ENCODE results near the gene KCNA5. TPM values are rescaled to one million over a fixed set of nuclear protein-coding genes. Genes with fewer than 3 reads are reported as not detected.

Gene KCNA5
- total and polyA plus RNA-seq, 9 of the 15 experiments (the other 6 are each of a cell fraction or from before 2014, with no cell fraction given): not detected

DNA sequence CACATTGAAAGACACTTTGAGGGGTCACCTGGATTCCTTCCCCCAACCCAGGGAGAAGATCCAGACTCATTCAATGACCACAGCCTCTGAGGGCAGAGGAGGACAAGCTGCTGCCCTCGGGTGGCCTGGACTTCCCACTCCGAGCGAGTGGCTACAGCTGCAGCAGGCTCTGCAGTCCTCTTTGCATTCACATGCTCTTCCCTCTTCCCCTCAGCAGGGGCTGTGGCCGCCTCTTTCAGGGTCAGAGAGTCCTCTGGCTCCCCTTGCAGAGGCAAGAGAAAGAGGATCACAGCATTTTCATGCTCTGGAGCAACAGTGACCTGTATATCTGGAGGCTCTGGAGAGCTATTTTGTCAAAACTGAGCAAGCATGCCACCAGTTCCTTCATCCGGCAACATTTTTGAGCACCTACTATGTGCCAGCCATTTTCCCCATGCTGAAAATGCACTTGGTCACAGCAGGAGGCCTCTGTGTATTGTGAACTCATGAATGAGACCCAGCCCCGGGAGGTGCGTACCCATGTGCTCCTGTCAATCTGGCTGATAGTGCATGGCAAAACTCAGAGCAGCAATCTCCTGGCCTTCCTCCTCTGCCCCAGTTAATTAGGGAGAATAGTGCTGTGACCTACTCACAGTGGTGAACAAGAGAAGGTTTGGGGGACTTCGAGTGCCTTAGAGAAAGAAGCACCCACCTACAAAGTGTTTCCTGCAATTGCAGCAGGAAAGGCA, 42.9 kb upstream of the KCNA5 start (continued):
- no peak for TF ChIP-seq TSC22D4 (tag; IDR thresholded peaks at IDR 0.05)
- no peak for TF ChIP-seq CREB1 (IDR thresholded peaks at IDR 0.05)
- TF ChIP-seq CREB1 (CRISPR knock-in tag; IDR thresholded peaks at IDR 0.05): no peak
- no peak for TF ChIP-seq TBL1XR1 (IDR thresholded peaks at IDR 0.05; ENCODE audit: low read length in 2 of 2)
- TF ChIP-seq HMBOX1 (IDR thresholded peaks at IDR 0.05): no peak
- no peak for TF ChIP-seq ZNF23 (CRISPR knock-in tag; IDR thresholded peaks at IDR 0.05)
- TF ChIP-seq SIRT6 (IDR thresholded peaks at IDR 0.05; ENCODE audit: low read depth, low read length): no peak
- TF ChIP-seq LEF1 (IDR thresholded peaks at IDR 0.05): no peak
- no peak for TF ChIP-seq ZFP30 (CRISPR knock-in tag; IDR thresholded peaks at IDR 0.05; ENCODE audit: borderline replicate concordance)

GRCh38 chr12:5003025-5003666, 40.5 kb upstream of the KCNA5 start:
- H3K4me2 ChIP-seq (ENCODE audit: insufficient read depth, low read length): no peak overlapping the region
- no peak overlapping the region for H3K4me3 ChIP-seq
- no peaks in the 10 kb centered on the region for H3K9me3 ChIP-seq (replicated peaks; ENCODE audit: control insufficient read depth, insufficient read depth, low read depth, low read length)
- no peaks in the 10 kb centered on the region for H3K4me1 ChIP-seq (replicated peaks in 1 of 2; ENCODE audit: control insufficient read depth in 2 of 2, insufficient read depth in 2 of 2, low read length in 2 of 2)
- H3K27ac ChIP-seq (ENCODE audit: extremely low read depth, low read depth, low read length): no peak overlapping the region
- no peaks in the 10 kb centered on the region for H4K20me1 ChIP-seq (replicated peaks; ENCODE audit: control insufficient read depth, insufficient read depth, low read length)
- ATAC-seq: peak; percentile 70
- H3K79me2 ChIP-seq (ENCODE audit: control insufficient read depth, insufficient read depth, low read length): no peaks in the 10 kb centered on the region
- in situ Hi-C loops (cut with MboI) (loop anchor here (10.0 kb wide), 1 partner anchor 128 kb away; no protein-coding TSS in a partner anchor), intact Hi-C loops (cut with micrococcal nuclease) (loop anchor here (2.0 kb wide), 1 partner anchor 146 kb away; no protein-coding TSS in a partner anchor)
- no TSS peak for BruUV-seq (replicated peaks)
- CTCF ChIA-PET (ENCODE audit: low intra/inter-chr PET ratio): interaction anchor here (0.6 to 1.1 kb wide), 3 partner anchors 146 to 154 kb away, joined by 3 to 5 read pairs (median 3); no protein-coding TSS in a partner anchor
- FAIRE-seq: no peak
- peak; percentile 30 to 41 (median 40) for DNase-seq (ENCODE audit: extremely low read depth in 1 of 4, low spot score in 3 of 4)
- POLR2A ChIA-PET: no interaction called here
- H3K27me3 ChIP-seq (ENCODE audit: control insufficient read depth in 2 of 2, insufficient read depth in 2 of 2, low read length in 2 of 2): no peaks in the 10 kb centered on the region
- H3K36me3 ChIP-seq (ENCODE audit: control insufficient read depth, insufficient read depth, low read length): no peaks in the 10 kb centered on the region
- no peaks in the 10 kb centered on the region for H3K9me1 ChIP-seq (ENCODE audit: control insufficient read depth, insufficient read depth, low read length)
- 1% methylated on average over 9 of the region's 9 CpGs for WGBS (ENCODE audit: insufficient coverage, low coverage, missing lambda C conversion rate)
- no peak overlapping the region for H3K9ac ChIP-seq (ENCODE audit: insufficient read depth in 1 of 2, low read depth in 2 of 2, low read length in 2 of 2)
- H2AFZ ChIP-seq (ENCODE audit: low read depth, low read length): no peak overlapping the region
- no peak for TF ChIP-seq L3MBTL2 (IDR thresholded peaks at IDR 0.05)
- TF ChIP-seq ATF1 (CRISPR knock-in tag; IDR thresholded peaks at IDR 0.05): no peak
- TF ChIP-seq ATF1 (tag; IDR thresholded peaks at IDR 0.05): peak; percentile 25; the same call in 1 of the 2 replicates
- no peak for TF ChIP-seq SIN3B (IDR thresholded peaks at IDR 0.05; ENCODE audit: low read depth)
- TF ChIP-seq ESRRA (IDR thresholded peaks at IDR 0.05; ENCODE audit: borderline replicate concordance, low read depth): no peak
- TF ChIP-seq, protein P1, sequence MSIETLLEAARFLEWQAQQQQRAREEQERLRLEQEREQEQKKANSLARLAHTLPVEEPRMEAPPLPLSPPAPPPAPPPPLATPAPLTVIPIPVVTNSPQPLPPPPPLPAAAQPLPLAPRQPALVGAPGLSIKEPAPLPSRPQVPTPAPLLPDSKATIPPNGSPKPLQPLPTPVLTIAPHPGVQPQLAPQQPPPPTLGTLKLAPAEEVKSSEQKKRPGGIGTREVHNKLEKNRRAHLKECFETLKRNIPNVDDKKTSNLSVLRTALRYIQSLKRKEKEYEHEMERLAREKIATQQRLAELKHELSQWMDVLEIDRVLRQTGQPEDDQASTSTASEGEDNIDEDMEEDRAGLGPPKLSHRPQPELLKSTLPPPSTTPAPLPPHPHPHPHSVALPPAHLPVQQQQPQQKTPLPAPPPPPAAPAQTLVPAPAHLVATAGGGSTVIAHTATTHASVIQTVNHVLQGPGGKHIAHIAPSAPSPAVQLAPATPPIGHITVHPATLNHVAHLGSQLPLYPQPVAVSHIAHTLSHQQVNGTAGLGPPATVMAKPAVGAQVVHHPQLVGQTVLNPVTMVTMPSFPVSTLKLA (conservative IDR thresholded peaks at IDR 0.05): no peak
- TF ChIP-seq, protein P2, sequence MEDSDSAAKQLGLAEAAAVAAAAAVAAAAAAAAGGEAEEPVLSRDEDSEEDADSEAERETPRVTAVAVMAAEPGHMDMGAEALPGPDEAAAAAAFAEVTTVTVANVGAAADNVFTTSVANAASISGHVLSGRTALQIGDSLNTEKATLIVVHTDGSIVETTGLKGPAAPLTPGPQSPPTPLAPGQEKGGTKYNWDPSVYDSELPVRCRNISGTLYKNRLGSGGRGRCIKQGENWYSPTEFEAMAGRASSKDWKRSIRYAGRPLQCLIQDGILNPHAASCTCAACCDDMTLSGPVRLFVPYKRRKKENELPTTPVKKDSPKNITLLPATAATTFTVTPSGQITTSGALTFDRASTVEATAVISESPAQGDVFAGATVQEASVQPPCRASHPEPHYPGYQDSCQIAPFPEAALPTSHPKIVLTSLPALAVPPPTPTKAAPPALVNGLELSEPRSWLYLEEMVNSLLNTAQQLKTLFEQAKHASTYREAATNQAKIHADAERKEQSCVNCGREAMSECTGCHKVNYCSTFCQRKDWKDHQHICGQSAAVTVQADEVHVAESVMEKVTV (CRISPR knock-in tag; IDR thresholded peaks at IDR 0.05): peak; percentile 44
- peak; percentile 15; the same call in 1 of the 2 replicates for TF ChIP-seq STAG1 (CRISPR knock-in tag; IDR thresholded peaks at IDR 0.05; ENCODE audit: borderline replicate concordance)
- TF ChIP-seq SMC3 (conservative IDR thresholded peaks at IDR 0.05; ENCODE audit: insufficient read depth, low read depth, low read length): peak; percentile 62
